D721Med (cell line): ENCODE measurements around the gene MAP2K6.

Experiments
- DNase-seq: peaks from one replicate; pipeline ENCODE4 v3.0.0; 2011; ENCODE audit warnings: low spot score; ENCODE audit not compliant: insufficient read length
- FAIRE-seq: peaks from 2 replicates; lab custom pipeline; 2011; peaks lifted over from hg19 to GRCh38; lab: Jason Lieb, UNC
- CTCF ChIP-seq: IDR thresholded peaks from 2 replicates; pipeline ENCODE4 v1.5.1; 2012; ENCODE audit warnings: mild to moderate bottlenecking, control low read depth; ENCODE audit not compliant: insufficient read depth; ENCODE audit errors: missing control alignments

MAP2K6 gene

GRCh38 chr17:69452664-69453260 is 38.3 kb downstream of the MAP2K6 start:
- DNase-seq (no peak), FAIRE-seq (no peak)
- no peak for TF ChIP-seq CTCF

GRCh38 chr17:69454051-69454450 is 39.6 kb downstream of the MAP2K6 start:
- no peak for TF ChIP-seq CTCF
- no peak for FAIRE-seq

GRCh38 chr17:69455040-69455439 is 40.5 kb downstream of the MAP2K6 start:
- TF ChIP-seq CTCF: no peak
- no peak for DNase-seq
- no peak for FAIRE-seq

More at GRCh38 chr17:69454051-69454450, 39.6 kb downstream of the MAP2K6 start:
- no peak for DNase-seq

- FAIRE-seq (no peak), DNase-seq (no peak)
- no peak for TF ChIP-seq CTCF
Observed at GRCh38 chr17:69457603-69458002, 43.1 kb downstream of the MAP2K6 start.

GRCh38 chr17:69460963-69461922 is 46.7 kb downstream of the MAP2K6 start:
- no peak for DNase-seq
- no peak for TF ChIP-seq CTCF
- no peak for FAIRE-seq

- no peak for DNase-seq
- no peak for FAIRE-seq
- no peak for TF ChIP-seq CTCF
Observed at GRCh38 chr17:69461951-69462369, 47.5 kb downstream of the MAP2K6 start.
